Stimulated activated naive B cell treated with anti-CD40 and anti-IgM and Interleukin-4, amounts not matched to agents 10 μg/mL and 1 μg/mL and 100 μg/mL, for 72 hours (primary cell): ENCODE data around the gene PCNX2.
"Not testable (repeated sequence)": the region's sequence is repeated elsewhere in the genome, so short reads cannot be mapped to it uniquely, and the experiment has no call there.

Experiments used
- ATAC-seq, 2 donors: fragments of 150-1000 bp; cut with Tn5 transposase; replicated peaks; 2 replicates each; pipeline ENCODE4 v1.10.0; 2021; ENCODE audit warnings: moderate library complexity in 1 of 2
- DNase-seq: peaks from one replicate; pipeline ENCODE4 v3.0.0; 2021
- H3K27ac Mint-ChIP-seq: one replicate; pipeline ENCODE4 v1.8.0; 2022; ENCODE audit warnings: mild to moderate bottlenecking, mixed read lengths
- H3K27me3 Mint-ChIP-seq, 2 donors: one replicate each; pipeline ENCODE4 v1.8.0; 2022; ENCODE audit warnings: mixed read lengths in 2 of 2
- H3K36me3 Mint-ChIP-seq, 2 donors: one replicate each; pipeline ENCODE4 v1.8.0; 2022; ENCODE audit warnings: mixed read lengths in 2 of 2, mild to moderate bottlenecking in 1 of 2
- H3K4me1 Mint-ChIP-seq, 2 donors: one replicate each; pipeline ENCODE4 v1.8.0; 2022; ENCODE audit warnings: mixed read lengths in 2 of 2, mild to moderate bottlenecking in 1 of 2
- H3K4me3 Mint-ChIP-seq, 2 donors: one replicate each; pipeline ENCODE4 v1.8.0; 2022; ENCODE audit warnings: mild to moderate bottlenecking in 2 of 2, mixed read lengths in 2 of 2, moderate library complexity in 1 of 2
- H3K9me3 Mint-ChIP-seq, 2 donors: one replicate each; pipeline ENCODE4 v1.8.0; 2022; ENCODE audit warnings: mixed read lengths in 2 of 2, mild to moderate bottlenecking in 1 of 2

The PCNX2 gene

GRCh38 chr1:233197940-233198339 lies 97.6 kb downstream of the PCNX2 start:
- H3K4me3 Mint-ChIP-seq = no peak overlapping the region
- DNase-seq (no peak), ATAC-seq (no peak)
- peaks cover 6 to 9% of the 10 kb centered on the region in 2 donors for H3K9me3 Mint-ChIP-seq
- H3K27me3 Mint-ChIP-seq = no peaks in the 10 kb centered on the region
- H3K36me3 Mint-ChIP-seq = peaks cover 35 to 52% of the 10 kb centered on the region in 2 donors
- no peak overlapping the region for H3K27ac Mint-ChIP-seq
- H3K4me1 Mint-ChIP-seq = peaks cover 0 to 2% of the 10 kb centered on the region in 2 donors

- peaks cover 6% of the 10 kb centered on the region in 2 donors for H3K9me3 Mint-ChIP-seq
- H3K36me3 Mint-ChIP-seq = peaks cover 33 to 48% of the 10 kb centered on the region in 2 donors
- DNase-seq (no peak), ATAC-seq (no peak)
- no peaks in the 10 kb centered on the region for H3K27me3 Mint-ChIP-seq
- H3K4me3 Mint-ChIP-seq = no peak overlapping the region
- no peaks in the 10 kb centered on the region for H3K4me1 Mint-ChIP-seq
- H3K27ac Mint-ChIP-seq = no peak overlapping the region
These were observed 101.8 kb downstream of the PCNX2 start for GRCh38 chr1:233193741-233194140.

DNA sequence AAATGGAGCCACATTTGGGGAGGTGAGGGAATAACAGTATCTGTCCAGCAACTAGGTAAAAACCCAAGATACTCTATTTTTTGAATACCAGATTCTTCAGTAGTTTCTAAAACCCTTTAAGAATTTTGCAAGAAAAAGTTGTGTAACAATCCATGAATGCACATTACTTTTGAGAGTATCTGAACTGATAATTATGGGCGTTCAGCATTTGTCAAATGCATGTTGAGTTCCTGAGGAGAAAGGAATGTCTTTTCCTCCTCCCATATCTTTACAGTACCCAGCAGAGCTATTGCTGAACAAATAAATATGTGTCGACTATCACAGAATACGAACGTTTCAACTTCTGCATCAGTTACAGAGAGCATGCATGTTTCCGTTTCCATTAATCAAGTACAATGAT lies 104.5 kb downstream of the PCNX2 start:
- Mint-ChIP-seq H3K9me3 (peaks cover 6% of the 10 kb centered on the region in 2 donors), H3K27ac (no peak overlapping the region), H3K36me3 (peaks cover 22 to 33% of the 10 kb centered on the region in 2 donors), H3K4me3 (no peak overlapping the region), H3K27me3 (no peaks in the 10 kb centered on the region), H3K4me1 (no peaks in the 10 kb centered on the region)
- ATAC-seq = no peak
- DNase-seq = no peak

DNA sequence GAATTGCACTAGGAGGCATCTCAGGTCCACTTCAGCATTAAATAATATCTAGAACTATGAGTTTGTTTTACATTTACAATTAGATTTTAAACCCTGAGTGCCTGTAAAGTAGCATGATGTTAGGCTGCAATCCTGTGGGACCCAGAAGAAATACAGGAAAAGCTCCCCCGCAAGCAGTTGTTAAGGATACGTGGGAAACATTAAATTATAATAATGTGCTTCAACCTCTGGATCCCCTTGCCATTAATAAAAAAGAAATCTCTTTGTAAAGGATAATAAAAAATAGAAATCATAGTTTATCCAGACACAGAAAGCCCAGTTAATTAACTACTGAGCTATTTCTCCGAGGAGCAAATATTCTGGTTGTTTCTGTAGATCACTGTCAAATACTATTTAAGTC lies 106.0 kb downstream of the PCNX2 start:
- Mint-ChIP-seq H3K27ac (no peak overlapping the region), H3K4me3 (no peak overlapping the region), H3K9me3 (peaks cover 5 to 6% of the 10 kb centered on the region in 2 donors), H3K4me1 (no peaks in the 10 kb centered on the region), H3K27me3 (no peaks in the 10 kb centered on the region), H3K36me3 (peaks cover 16 to 34% of the 10 kb centered on the region in 2 donors)
- DNase-seq (no peak), ATAC-seq (no peak)

- H3K4me3 Mint-ChIP-seq = no peak overlapping the region
- no peaks in the 10 kb centered on the region for H3K4me1 Mint-ChIP-seq
- H3K36me3 Mint-ChIP-seq = peaks cover 10 to 30% of the 10 kb centered on the region in 2 donors
- DNase-seq = no peak
- H3K9me3 Mint-ChIP-seq = no peaks in the 10 kb centered on the region
- H3K27ac Mint-ChIP-seq = no peak overlapping the region
- no peak for ATAC-seq
- no peaks in the 10 kb centered on the region for H3K27me3 Mint-ChIP-seq
These were observed 107.5 kb downstream of the PCNX2 start for GRCh38 chr1:233188061-233188460.

GRCh38 chr1:233183226-233184020 lies 112.1 kb downstream of the PCNX2 start:
- ATAC-seq (no peak), DNase-seq (no peak)
- Mint-ChIP-seq H3K4me3 (no peak overlapping the region), H3K4me1 (peaks cover 3 to 16% of the 10 kb centered on the region in 2 donors), H3K27me3 (no peaks in the 10 kb centered on the region), H3K36me3 (peaks cover 21 to 37% of the 10 kb centered on the region in 2 donors), H3K9me3 (peaks cover 0 to 3% of the 10 kb centered on the region in 2 donors), H3K27ac (no peak overlapping the region)

GRCh38 chr1:233182587-233182986 lies 112.9 kb downstream of the PCNX2 start:
- Mint-ChIP-seq H3K9me3 (peaks cover 2 to 3% of the 10 kb centered on the region in 2 donors), H3K4me1 (peaks cover 3 to 16% of the 10 kb centered on the region in 2 donors), H3K4me3 (no peak overlapping the region), H3K36me3 (peaks cover 24 to 45% of the 10 kb centered on the region in 2 donors), H3K27ac (no peak overlapping the region), H3K27me3 (no peaks in the 10 kb centered on the region)
- no peak for ATAC-seq
- no peak for DNase-seq

GRCh38 chr1:233180641-233181364 lies 114.7 kb downstream of the PCNX2 start:
- DNase-seq (no peak), ATAC-seq (no peak)
- Mint-ChIP-seq H3K4me3 (no peak overlapping the region), H3K4me1 (peaks cover 3 to 16% of the 10 kb centered on the region in 2 donors), H3K27ac (peak overlapping the region; percentile 60), H3K36me3 (peaks cover 38 to 59% of the 10 kb centered on the region in 2 donors), H3K27me3 (no peaks in the 10 kb centered on the region), H3K9me3 (peaks cover 8 to 9% of the 10 kb centered on the region in 2 donors)

- not testable (repeated sequence) for ATAC-seq, DNase-seq, H3K4me3 Mint-ChIP-seq, H3K27ac Mint-ChIP-seq, H3K27me3 Mint-ChIP-seq, H3K9me3 Mint-ChIP-seq
- peaks cover 43 to 66% of the 10 kb centered on the region in 2 donors for H3K36me3 Mint-ChIP-seq
- H3K4me1 Mint-ChIP-seq = peaks cover 3 to 16% of the 10 kb centered on the region in 2 donors
These were observed 115.9 kb downstream of the PCNX2 start for GRCh38 chr1:233179638-233180037.

DNA sequence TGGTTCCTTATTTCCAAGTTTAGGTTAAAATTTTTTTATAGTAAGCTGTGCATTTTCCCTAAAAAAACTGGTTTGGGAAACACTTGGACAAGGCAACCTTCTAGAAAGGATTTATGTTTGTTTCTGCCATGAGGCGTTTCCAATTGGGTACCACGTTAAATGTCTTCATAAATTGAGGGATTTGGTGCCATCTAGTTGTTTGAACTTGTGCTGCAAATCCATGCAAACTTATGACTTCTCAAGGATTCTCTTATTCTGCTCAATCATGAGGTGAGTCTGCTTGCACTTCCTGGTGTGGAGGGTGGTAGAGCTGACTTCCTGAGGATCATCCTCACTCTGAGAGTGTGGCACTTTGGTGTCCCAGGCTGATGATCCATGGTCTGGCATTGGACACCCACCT lies 123.3 kb downstream of the PCNX2 start:
- H3K4me1 Mint-ChIP-seq = no peaks in the 10 kb centered on the region
- ATAC-seq (no peak), DNase-seq (no peak)
- H3K27me3 Mint-ChIP-seq = no peaks in the 10 kb centered on the region
- peaks cover 14 to 15% of the 10 kb centered on the region in 2 donors for H3K9me3 Mint-ChIP-seq
- H3K27ac Mint-ChIP-seq = no peak overlapping the region
- H3K4me3 Mint-ChIP-seq = no peak overlapping the region
- H3K36me3 Mint-ChIP-seq = peaks cover 38 to 48% of the 10 kb centered on the region in 2 donors

DNA sequence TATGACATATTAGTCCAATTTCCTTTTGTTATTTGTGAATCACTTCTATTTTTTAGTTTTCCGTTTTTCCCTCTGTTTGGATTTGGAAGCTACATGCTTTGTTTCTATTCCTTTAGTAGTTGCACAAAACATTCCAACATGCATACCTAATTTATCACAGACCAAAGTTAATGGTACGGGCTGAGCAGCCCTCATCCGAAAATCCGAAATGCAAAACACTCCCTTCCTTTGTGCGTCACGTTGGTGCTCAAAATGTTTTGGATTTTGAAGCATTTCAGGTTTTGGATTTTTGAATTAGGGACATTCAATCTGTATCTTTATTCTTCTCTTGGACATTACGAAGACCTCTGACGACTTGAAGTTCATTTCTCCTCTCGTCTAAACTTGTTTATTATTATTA lies 124.8 kb downstream of the PCNX2 start:
- Mint-ChIP-seq H3K27ac (no peak overlapping the region), H3K4me1 (no peaks in the 10 kb centered on the region), H3K9me3 (peaks cover 12% of the 10 kb centered on the region in 2 donors), H3K27me3 (no peaks in the 10 kb centered on the region), H3K4me3 (no peak overlapping the region), H3K36me3 (peaks cover 29 to 44% of the 10 kb centered on the region in 2 donors)
- DNase-seq (no peak), ATAC-seq (no peak)

DNA sequence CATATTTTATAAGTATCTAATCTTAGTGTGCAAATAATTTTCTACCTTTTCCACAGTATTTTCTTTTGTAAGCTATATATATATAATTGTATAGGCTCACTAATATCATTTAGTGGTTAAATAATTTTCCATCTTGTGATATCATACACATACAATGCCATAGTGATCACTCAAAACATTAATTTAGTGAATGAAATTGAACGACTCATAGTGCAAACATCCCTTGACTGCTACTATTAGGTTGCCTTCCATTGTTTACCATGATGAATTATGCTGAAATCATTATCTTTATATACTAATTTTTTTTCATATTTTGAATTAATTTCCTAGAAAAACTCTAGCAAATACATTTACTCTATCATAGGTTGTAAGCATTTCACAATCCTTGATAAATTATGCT lies 127.1 kb downstream of the PCNX2 start:
- DNase-seq (no peak), ATAC-seq (no peak)
- H3K27me3 Mint-ChIP-seq = no peaks in the 10 kb centered on the region

GRCh38 chr1:233166896-233167295 lies 128.6 kb downstream of the PCNX2 start:
- no peak overlapping the region for H3K27ac Mint-ChIP-seq
- H3K4me1 Mint-ChIP-seq = no peaks in the 10 kb centered on the region
- ATAC-seq (no peak), DNase-seq (no peak)
- peaks cover 8 to 19% of the 10 kb centered on the region in 2 donors for H3K9me3 Mint-ChIP-seq
- H3K27me3 Mint-ChIP-seq = no peaks in the 10 kb centered on the region
- H3K36me3 Mint-ChIP-seq = peaks cover 23 to 38% of the 10 kb centered on the region in 2 donors
- H3K4me3 Mint-ChIP-seq = no peak overlapping the region

More for the DNA sequence above, 127.1 kb downstream of the PCNX2 start:
- Mint-ChIP-seq H3K9me3 (peaks cover 12 to 21% of the 10 kb centered on the region in 2 donors), H3K4me1 (no peaks in the 10 kb centered on the region), H3K4me3 (no peak overlapping the region), H3K27ac (no peak overlapping the region), H3K36me3 (peaks cover 33 to 51% of the 10 kb centered on the region in 2 donors)

- Mint-ChIP-seq H3K27me3 (no peaks in the 10 kb centered on the region), H3K9me3 (peaks cover 0 to 9% of the 10 kb centered on the region in 2 donors), H3K4me3 (no peak overlapping the region), H3K36me3 (peaks cover 24 to 47% of the 10 kb centered on the region in 2 donors), H3K27ac (no peak overlapping the region), H3K4me1 (no peaks in the 10 kb centered on the region)
- DNase-seq (no peak), ATAC-seq (no peak)
These were observed 131.8 kb downstream of the PCNX2 start for GRCh38 chr1:233163696-233164095.

GRCh38 chr1:233158322-233158721 lies 137.2 kb downstream of the PCNX2 start:
- DNase-seq (no peak), ATAC-seq (no peak)
- Mint-ChIP-seq H3K4me1 (no peaks in the 10 kb centered on the region), H3K36me3 (peaks cover 13 to 37% of the 10 kb centered on the region in 2 donors), H3K27ac (no peak overlapping the region), H3K9me3 (no peaks in the 10 kb centered on the region), H3K4me3 (no peak overlapping the region), H3K27me3 (no peaks in the 10 kb centered on the region)
